HG03108 (cell line): ENCODE measurements around the gene IL31RA.

Experiments
- ATAC-seq: cut with Tn5 transposase; IDR thresholded peaks from one replicate; pipeline ENCODE4 v1.9.1; 2021; ENCODE audit warnings: moderate library complexity; ENCODE audit not compliant: unreplicated experiment

The IL31RA gene

GRCh38 chr5:55858104-55858503, 6.9 kb downstream of the IL31RA start:
- ATAC-seq: no peak

GRCh38 chr5:55860288-55860687, 9.1 kb downstream of the IL31RA start:
- ATAC-seq: no peak

GRCh38 chr5:55860709-55861108, 9.6 kb downstream of the IL31RA start:
- ATAC-seq: no peak

GRCh38 chr5:55864606-55865541, 13.7 kb downstream of the IL31RA start:
- no peak for ATAC-seq

- no peak for ATAC-seq
Measured at GRCh38 chr5:55865831-55866230, 14.7 kb downstream of the IL31RA start.

GRCh38 chr5:55866485-55866884, 15.3 kb downstream of the IL31RA start:
- ATAC-seq: no peak

GRCh38 chr5:55866934-55867333, 15.8 kb downstream of the IL31RA start:
- ATAC-seq: no peak

- no peak for ATAC-seq
Measured at GRCh38 chr5:55868846-55869245, 17.7 kb downstream of the IL31RA start.

- no peak for ATAC-seq
Measured at GRCh38 chr5:55869847-55870246, 18.7 kb downstream of the IL31RA start.

GRCh38 chr5:55873234-55873633, 22.1 kb downstream of the IL31RA start:
- no peak for ATAC-seq

- ATAC-seq: no peak
Measured at GRCh38 chr5:55877655-55878054, 26.5 kb downstream of the IL31RA start.

GRCh38 chr5:55880453-55880852, 29.3 kb downstream of the IL31RA start:
- no peak for ATAC-seq

GRCh38 chr5:55885359-55885758, 34.2 kb downstream of the IL31RA start:
- ATAC-seq: no peak

- ATAC-seq: no peak
Measured at GRCh38 chr5:55888205-55888604, 37.0 kb downstream of the IL31RA start.

- ATAC-seq: no peak
Measured at GRCh38 chr5:55892479-55892878, 41.3 kb downstream of the IL31RA start.

- ATAC-seq: peak; percentile 67
Measured at GRCh38 chr5:55894135-55894534, 43.0 kb downstream of the IL31RA start.

- ATAC-seq: no peak
Measured at GRCh38 chr5:55895346-55895745, 44.2 kb downstream of the IL31RA start.

- ATAC-seq: no peak
Measured at GRCh38 chr5:55896238-55896637, 45.1 kb downstream of the IL31RA start.

- ATAC-seq: no peak
Measured at GRCh38 chr5:55896663-55897062, 45.5 kb downstream of the IL31RA start.

GRCh38 chr5:55897206-55897894, 46.2 kb downstream of the IL31RA start:
- no peak for ATAC-seq

GRCh38 chr5:55897905-55898304, 46.7 kb downstream of the IL31RA start:
- ATAC-seq: no peak

GRCh38 chr5:55899344-55899743, 48.2 kb downstream of the IL31RA start:
- no peak for ATAC-seq
